ENCODE measurements around the gene SYAP1. TPM values are rescaled to one million over a fixed set of nuclear protein-coding genes. Genes with fewer than 3 reads are reported as not detected.

Gene SYAP1
- total and polyA plus RNA-seq, 2 donors (not counting 1 experiment from before 2014, with no cell fraction given) = 3.5 to 18.3 TPM

DNA sequence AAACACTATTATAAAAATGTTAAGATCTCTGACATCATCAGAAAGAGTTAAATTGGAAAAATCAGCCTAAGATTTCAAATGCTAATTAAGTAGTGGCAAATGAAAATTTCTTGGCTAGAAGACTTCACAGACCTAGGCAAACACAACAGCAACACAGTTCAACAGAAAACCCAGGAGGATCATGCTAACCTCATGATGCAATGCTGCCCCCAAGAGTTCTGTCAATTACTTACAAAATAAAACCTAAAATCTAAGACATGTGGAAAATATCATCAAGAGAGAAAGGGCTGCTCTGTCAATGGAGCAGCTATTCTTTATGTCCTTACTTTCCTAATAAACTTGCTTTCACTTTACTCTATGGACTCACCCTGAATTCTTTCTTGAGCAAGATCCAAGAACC, 48.4 kb upstream of the SYAP1 start:
- no peak for ATAC-seq (ENCODE audit: low read depth)
- CTCF ChIA-PET = interaction anchor here (1.1 kb wide), 1 partner anchor 16 kb away, joined by 3 read pairs; no protein-coding TSS in a partner anchor

GRCh38 chrX:16678689-16679088, 40.7 kb upstream of the SYAP1 start:
- POLR2A ChIA-PET = no interaction called here
- Histone ChIP-seq H3K79me2 (ENCODE audit: control insufficient read depth, insufficient read depth, low read length) (no peaks in the 10 kb centered on the region), H3K36me3 (replicated peaks in 1 of 2; ENCODE audit: control extremely low read depth in 1 of 2, control insufficient read depth in 1 of 2, extremely low read depth in 1 of 2, insufficient read depth in 2 of 2, low read length in 1 of 2) (peaks cover 0 to 9% of the 10 kb centered on the region in 2 experiments), H3K27me3 (replicated peaks in 1 of 4; ENCODE audit: control extremely low read depth in 1 of 4, control insufficient read depth in 3 of 4, insufficient read depth in 4 of 4, low read length in 3 of 4) (no peaks in the 10 kb centered on the region), H3K4me1 (ENCODE audit: control insufficient read depth in 2 of 2, insufficient read depth in 2 of 2, low read length in 2 of 2) (no peaks in the 10 kb centered on the region), H3K27ac (ENCODE audit: low read length in 2 of 2) (no peak overlapping the region), H2AFZ (ENCODE audit: insufficient read depth, low read depth, low read length, poor library complexity, severe bottlenecking) (no peak overlapping the region), H4K20me1 (ENCODE audit: control insufficient read depth, insufficient read depth, low read length, poor library complexity, severe bottlenecking) (no peaks in the 10 kb centered on the region), H3K4me3 (ENCODE audit: control extremely low read depth in 1 of 5, extremely low read depth in 1 of 5, insufficient read depth in 1 of 5, low read depth in 2 of 5, low read length in 4 of 5) (no peak overlapping the region), H3K9me3 (ENCODE audit: control extremely low read depth in 1 of 3, control insufficient read depth in 2 of 3, insufficient read depth in 1 of 3, low read length in 2 of 3) (no peaks in the 10 kb centered on the region), H3K4me2 (replicated peaks; ENCODE audit: low read depth, low read length, poor library complexity, severe bottlenecking) (no peak overlapping the region), H3K9ac (ENCODE audit: low read length) (no peak overlapping the region)
- 100% methylated on average over 3 of the region's 11 CpGs for WGBS (ENCODE audit: insufficient coverage)
- H3K4me3 Mint-ChIP-seq = no peak overlapping the region
- no peaks in the 10 kb centered on the region for H3K4me1 Mint-ChIP-seq
- H3K27me3 Mint-ChIP-seq = no peaks in the 10 kb centered on the region
- no peaks in the 10 kb centered on the region for H3K9me3 Mint-ChIP-seq (ENCODE audit: insufficient read depth)
- ATAC-seq (ENCODE audit: low read depth) (no peak), DNase-seq (no peak)
- H3K27ac Mint-ChIP-seq = no peak overlapping the region
- CTCF ChIA-PET = no interaction called here
- TF ChIP-seq EZH2 (IDR thresholded peaks at IDR 0.05; ENCODE audit: borderline replicate concordance, insufficient read depth, low read depth, low read length, poor library complexity, severe bottlenecking) = no peak
- TF ChIP-seq, protein P1, sequence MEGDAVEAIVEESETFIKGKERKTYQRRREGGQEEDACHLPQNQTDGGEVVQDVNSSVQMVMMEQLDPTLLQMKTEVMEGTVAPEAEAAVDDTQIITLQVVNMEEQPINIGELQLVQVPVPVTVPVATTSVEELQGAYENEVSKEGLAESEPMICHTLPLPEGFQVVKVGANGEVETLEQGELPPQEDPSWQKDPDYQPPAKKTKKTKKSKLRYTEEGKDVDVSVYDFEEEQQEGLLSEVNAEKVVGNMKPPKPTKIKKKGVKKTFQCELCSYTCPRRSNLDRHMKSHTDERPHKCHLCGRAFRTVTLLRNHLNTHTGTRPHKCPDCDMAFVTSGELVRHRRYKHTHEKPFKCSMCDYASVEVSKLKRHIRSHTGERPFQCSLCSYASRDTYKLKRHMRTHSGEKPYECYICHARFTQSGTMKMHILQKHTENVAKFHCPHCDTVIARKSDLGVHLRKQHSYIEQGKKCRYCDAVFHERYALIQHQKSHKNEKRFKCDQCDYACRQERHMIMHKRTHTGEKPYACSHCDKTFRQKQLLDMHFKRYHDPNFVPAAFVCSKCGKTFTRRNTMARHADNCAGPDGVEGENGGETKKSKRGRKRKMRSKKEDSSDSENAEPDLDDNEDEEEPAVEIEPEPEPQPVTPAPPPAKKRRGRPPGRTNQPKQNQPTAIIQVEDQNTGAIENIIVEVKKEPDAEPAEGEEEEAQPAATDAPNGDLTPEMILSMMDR (IDR thresholded peaks at IDR 0.05) = no peak
- intact Hi-C loops (cut with micrococcal nuclease) = no loop called here

More for the DNA sequence above, 48.4 kb upstream of the SYAP1 start:
- H3K27ac ChIP-seq (ENCODE audit: low read length in 2 of 2) = no peak overlapping the region
- Mint-ChIP-seq H3K4me1 (no peaks in the 10 kb centered on the region), H3K9me3 (ENCODE audit: insufficient read depth) (no peaks in the 10 kb centered on the region), H3K4me3 (no peak overlapping the region), H3K27ac (no peak overlapping the region), H3K27me3 (no peaks in the 10 kb centered on the region)
- H3K79me2 ChIP-seq (ENCODE audit: control insufficient read depth, insufficient read depth, low read length) = no peaks in the 10 kb centered on the region
- H3K4me2 ChIP-seq (replicated peaks; ENCODE audit: low read depth, low read length, poor library complexity, severe bottlenecking) = no peak overlapping the region
- no peak overlapping the region for H2AFZ ChIP-seq (ENCODE audit: insufficient read depth, low read depth, low read length, poor library complexity, severe bottlenecking)
- H4K20me1 ChIP-seq (ENCODE audit: control insufficient read depth, insufficient read depth, low read length, poor library complexity, severe bottlenecking) = no peaks in the 10 kb centered on the region
- intact Hi-C loops (cut with micrococcal nuclease) = no loop called here
- DNase-seq = no peak
- no peak overlapping the region for H3K4me3 ChIP-seq (ENCODE audit: control extremely low read depth in 1 of 5, extremely low read depth in 1 of 5, insufficient read depth in 1 of 5, low read depth in 2 of 5, low read length in 4 of 5)
- no peaks in the 10 kb centered on the region for H3K36me3 ChIP-seq (replicated peaks in 1 of 2; ENCODE audit: control extremely low read depth in 1 of 2, control insufficient read depth in 1 of 2, extremely low read depth in 1 of 2, insufficient read depth in 2 of 2, low read length in 1 of 2)
- no peaks in the 10 kb centered on the region for H3K4me1 ChIP-seq (ENCODE audit: control insufficient read depth in 2 of 2, insufficient read depth in 2 of 2, low read length in 2 of 2)
- H3K27me3 ChIP-seq (replicated peaks in 1 of 4; ENCODE audit: control extremely low read depth in 1 of 4, control insufficient read depth in 3 of 4, insufficient read depth in 4 of 4, low read length in 3 of 4) = no peaks in the 10 kb centered on the region
- no peak for TF ChIP-seq EZH2 (IDR thresholded peaks at IDR 0.05; ENCODE audit: borderline replicate concordance, insufficient read depth, low read depth, low read length, poor library complexity, severe bottlenecking)
- TF ChIP-seq, protein P1 (IDR thresholded peaks at IDR 0.05) = no peak
- no peaks in the 10 kb centered on the region for H3K9me3 ChIP-seq (ENCODE audit: control extremely low read depth in 1 of 3, control insufficient read depth in 2 of 3, insufficient read depth in 1 of 3, low read length in 2 of 3)
- POLR2A ChIA-PET = no interaction called here
- H3K9ac ChIP-seq (ENCODE audit: low read length) = no peak overlapping the region

Data from B cell (primary cell).